SK-N-SH treated with all-trans-retinoic acid at 6 μM for 48 hours (cell line): ENCODE results near the gene COL6A6.

Source experiments
- ATAC-seq: fragments of 200-7000 bp; cut with Tn5 transposase; 3 replicates; pipeline ENCODE4 v1.9.1; 2020; ENCODE audit warnings: mild to moderate bottlenecking, moderate library complexity
- ARNTL ChIP-seq: fragments of 450-650 bp; formaldehyde crosslinking; IDR thresholded peaks from 2 replicates; pipeline ENCODE4 v1.5.0; 2020; ENCODE audit warnings: low read depth, mild to moderate bottlenecking, moderate library complexity, borderline replicate concordance
- BACH2 ChIP-seq: fragments of 250-450 bp; sonication (Bioruptor Pico); IDR thresholded peaks from 2 replicates; pipeline ENCODE4 v1.9.0; 2021; ENCODE audit warnings: mild to moderate bottlenecking, borderline replicate concordance
- CREB5 ChIP-seq: fragments of 250-450 bp; sonication (Bioruptor Pico); IDR thresholded peaks from 2 replicates; pipeline ENCODE4 v1.5.1; 2020; ENCODE audit warnings: low read depth, mild to moderate bottlenecking, moderate library complexity
- CSDC2 ChIP-seq: fragments of 250-450 bp; sonication (Bioruptor Pico); IDR thresholded peaks from 2 replicates; pipeline ENCODE4 v1.5.0; 2020; ENCODE audit warnings: mild to moderate bottlenecking, moderate library complexity
- CSRNP3 ChIP-seq: fragments of 250-450 bp; sonication (Bioruptor Pico); IDR thresholded peaks from 2 replicates; pipeline ENCODE4 v1.5.1; 2021; ENCODE audit warnings: mild to moderate bottlenecking, moderate library complexity
- ESRRG ChIP-seq: fragments of 250-450 bp; sonication (Bioruptor Pico); IDR thresholded peaks from 2 replicates; pipeline ENCODE4 v1.6.1; 2021; ENCODE audit warnings: mild to moderate bottlenecking
- GLIS3 ChIP-seq: fragments of 250-450 bp; sonication (Bioruptor Pico); IDR thresholded peaks from 2 replicates; pipeline ENCODE4 v1.5.0; 2020; ENCODE audit warnings: mild to moderate bottlenecking, moderate library complexity
- ISL1 ChIP-seq: fragments of 250-450 bp; sonication (Bioruptor Pico); IDR thresholded peaks from 2 replicates; pipeline ENCODE4 v2.1.2; 2022; ENCODE audit warnings: mild to moderate bottlenecking, moderate library complexity
- OSR1 ChIP-seq: fragments of 250-450 bp; sonication (Bioruptor Pico); IDR thresholded peaks from 2 replicates; pipeline ENCODE4 v1.8.0; 2022; ENCODE audit warnings: moderate library complexity, mild to moderate bottlenecking, inconsistent platforms
- PATZ1 ChIP-seq: fragments of 250-450 bp; sonication (Bioruptor Pico); IDR thresholded peaks from 2 replicates; pipeline ENCODE4 v1.8.0; 2020; ENCODE audit warnings: mild to moderate bottlenecking, moderate library complexity, borderline replicate concordance
- POU6F1 ChIP-seq: fragments of 250-450 bp; sonication (Bioruptor Pico); IDR thresholded peaks from 2 replicates; pipeline ENCODE4 v1.8.0; 2021; ENCODE audit warnings: low read depth, mild to moderate bottlenecking, moderate library complexity, borderline replicate concordance
- PPARA ChIP-seq: fragments of 250-450 bp; sonication (Bioruptor Pico); IDR thresholded peaks from 2 replicates; pipeline ENCODE4 v1.5.0; 2020; ENCODE audit warnings: mild to moderate bottlenecking, borderline replicate concordance
- RARB ChIP-seq: fragments of 250-450 bp; sonication (Bioruptor Pico); IDR thresholded peaks from 2 replicates; pipeline ENCODE4 v1.8.0; 2021; ENCODE audit warnings: mild to moderate bottlenecking, moderate library complexity
- SNAI2 ChIP-seq: fragments of 250-450 bp; sonication (Bioruptor Pico); IDR thresholded peaks from 2 replicates; pipeline ENCODE4 v1.5.0; 2020; ENCODE audit warnings: mild to moderate bottlenecking, moderate library complexity
- TCF4 ChIP-seq: fragments of 250-450 bp; sonication (Bioruptor Pico); IDR thresholded peaks from 2 replicates; pipeline ENCODE4 v1.8.0; 2021; ENCODE audit warnings: mild to moderate bottlenecking, moderate library complexity, borderline replicate concordance
- TOX ChIP-seq: fragments of 250-450 bp; sonication (Bioruptor Pico); IDR thresholded peaks from 2 replicates; pipeline ENCODE4 v1.8.0; 2021; ENCODE audit warnings: mild to moderate bottlenecking, moderate library complexity, borderline replicate concordance
- TSHZ2 ChIP-seq: fragments of 250-450 bp; sonication (Bioruptor Pico); IDR thresholded peaks from 2 replicates; pipeline ENCODE4 v1.5.0; 2020; ENCODE audit warnings: mild to moderate bottlenecking, moderate library complexity
- ZC3H10 ChIP-seq: fragments of 250-450 bp; sonication (Bioruptor Pico); IDR thresholded peaks from 2 replicates; pipeline ENCODE4 v1.5.1; 2021; ENCODE audit warnings: mild to moderate bottlenecking, moderate library complexity
- ZFP3 ChIP-seq: fragments of 250-450 bp; sonication (Bioruptor Pico); IDR thresholded peaks from 2 replicates; pipeline ENCODE4 v1.5.0; 2020; ENCODE audit warnings: mild to moderate bottlenecking, moderate library complexity
- ZFP30 ChIP-seq: fragments of 450-650 bp; formaldehyde crosslinking; IDR thresholded peaks from 2 replicates; pipeline ENCODE4 v1.5.0; 2022; ENCODE audit warnings: mild to moderate bottlenecking, moderate library complexity
- ZNF565 ChIP-seq: fragments of 450-650 bp; formaldehyde crosslinking; conservative IDR thresholded peaks from 2 replicates; pipeline ENCODE4 v1.5.0; 2020; ENCODE audit warnings: low read depth, mild to moderate bottlenecking, moderate library complexity
- ZNF70 ChIP-seq: fragments of 450-650 bp; formaldehyde crosslinking; IDR thresholded peaks from 2 replicates; pipeline ENCODE4 v1.5.0; 2020; ENCODE audit warnings: mild to moderate bottlenecking, moderate library complexity

The COL6A6 gene

GRCh38 chr3:130506031-130506430 is 10.9 kb upstream of the COL6A6 start (continued):
- no peak for TF ChIP-seq CSRNP3
- no peak for TF ChIP-seq ARNTL (CRISPR knock-in tag)
- TF ChIP-seq ZFP30: no peak
- no peak for TF ChIP-seq ZNF70
- no peak for TF ChIP-seq ZC3H10 (CRISPR knock-in tag)
- no peak for TF ChIP-seq ZFP3
- TF ChIP-seq ISL1: no peak

GRCh38 chr3:130507746-130508145 is 9.2 kb upstream of the COL6A6 start:
- TF ChIP-seq CSDC2: no peak
- no peak for TF ChIP-seq RARB (CRISPR knock-in tag)
- TF ChIP-seq ZNF70: no peak
- TF ChIP-seq ZC3H10 (CRISPR knock-in tag): no peak
- TF ChIP-seq TOX (CRISPR knock-in tag): no peak
- no peak for TF ChIP-seq POU6F1 (CRISPR knock-in tag)
- TF ChIP-seq SNAI2: no peak
- TF ChIP-seq GLIS3: no peak
- TF ChIP-seq ZFP3: no peak
- no peak for TF ChIP-seq ZNF565 (CRISPR knock-in tag)
- no peak for TF ChIP-seq PATZ1 (CRISPR knock-in tag)
- TF ChIP-seq ESRRG: no peak
- no peak for TF ChIP-seq TSHZ2
- no peak for TF ChIP-seq OSR1 (CRISPR knock-in tag)
- no peak for TF ChIP-seq BACH2 (CRISPR knock-in tag)
- TF ChIP-seq TCF4: no peak
- TF ChIP-seq PPARA: no peak
- TF ChIP-seq ARNTL (CRISPR knock-in tag): no peak
- no peak for ATAC-seq

- TF ChIP-seq CSDC2 (no peak), CSRNP3 (no peak), BACH2 (CRISPR knock-in tag) (no peak), ARNTL (CRISPR knock-in tag) (no peak), ESRRG (no peak), RARB (CRISPR knock-in tag) (no peak), CREB5 (no peak), ZFP30 (no peak), ISL1 (no peak), ZNF565 (CRISPR knock-in tag) (no peak), OSR1 (CRISPR knock-in tag) (no peak), TSHZ2 (no peak)
- no peak for ATAC-seq
Measured at GRCh38 chr3:130509008-130509407, 8.0 kb upstream of the COL6A6 start.
